GM19023 (cell line): ENCODE data around the gene NTM.
A peak's percentile ranks its signal among the peaks of the same experiment; 100 is the strongest.

Source experiments
- ATAC-seq: cut with Tn5 transposase; IDR thresholded peaks from one replicate; pipeline ENCODE4 v1.9.1; 2021; ENCODE audit warnings: mild to moderate bottlenecking, moderate library complexity; ENCODE audit not compliant: unreplicated experiment

NTM gene

GRCh38 chr11:131877246-131877942 is 507.0 kb downstream of the NTM start:
- no peak for ATAC-seq

- ATAC-seq, result no peak
Observed at GRCh38 chr11:131880316-131880715, 509.9 kb downstream of the NTM start.

GRCh38 chr11:131880976-131881375 is 510.6 kb downstream of the NTM start:
- ATAC-seq, result no peak

- ATAC-seq, result no peak
Observed at GRCh38 chr11:131883332-131883731, 512.9 kb downstream of the NTM start.

- peak; percentile 56 for ATAC-seq
Observed at GRCh38 chr11:131884461-131885073, 514.2 kb downstream of the NTM start.

DNA sequence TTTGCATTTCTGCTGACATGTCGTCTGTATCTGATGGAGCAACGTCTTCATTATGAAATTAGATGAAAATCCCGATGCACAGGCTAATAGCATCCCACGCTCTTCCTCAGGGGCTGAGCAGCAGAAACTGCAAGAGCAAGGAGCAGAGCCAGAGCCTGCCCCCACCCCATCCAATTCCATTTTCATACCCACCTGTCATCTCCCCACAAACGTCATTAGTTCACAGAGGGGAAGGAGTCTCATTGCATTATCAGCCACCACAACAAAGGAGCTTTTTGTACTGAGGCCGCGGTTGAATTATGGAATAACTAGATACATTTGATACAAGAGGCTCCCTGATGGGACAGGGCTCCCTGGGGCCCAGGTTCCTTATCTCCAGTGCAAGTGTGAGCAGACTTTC is 515.0 kb downstream of the NTM start:
- no peak for ATAC-seq

GRCh38 chr11:131886201-131886600 is 515.8 kb downstream of the NTM start:
- ATAC-seq, result no peak

DNA sequence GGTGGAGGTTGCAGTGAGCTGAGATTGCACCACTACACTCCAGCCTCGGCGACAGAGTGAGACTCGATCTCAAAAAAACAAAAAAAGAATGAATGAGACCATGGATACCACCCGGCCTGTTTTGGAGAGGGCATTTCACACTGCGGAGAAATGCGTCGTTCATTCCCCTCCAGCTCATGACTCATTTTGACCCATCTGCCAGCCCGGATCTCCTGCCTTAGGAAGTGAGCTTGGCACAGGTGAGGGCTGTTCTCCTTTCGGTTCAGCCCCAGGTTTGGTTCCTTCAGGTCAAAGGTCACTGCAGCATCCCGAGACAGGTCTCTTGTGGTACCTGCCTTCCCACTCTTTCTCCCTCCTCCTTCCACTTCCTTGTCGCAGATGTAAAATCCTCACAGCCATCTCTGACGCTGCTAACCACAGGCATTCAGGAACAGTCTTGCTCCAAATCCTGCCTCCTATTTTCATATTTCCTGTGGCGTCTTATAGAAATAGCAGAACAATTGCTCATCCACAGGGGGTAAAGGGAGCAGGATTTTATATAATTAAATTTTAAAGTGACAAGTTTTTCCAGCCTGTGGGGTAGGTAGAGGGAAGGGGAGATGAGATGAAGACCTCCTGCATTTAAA is 517.9 kb downstream of the NTM start:
- ATAC-seq, result no peak

DNA sequence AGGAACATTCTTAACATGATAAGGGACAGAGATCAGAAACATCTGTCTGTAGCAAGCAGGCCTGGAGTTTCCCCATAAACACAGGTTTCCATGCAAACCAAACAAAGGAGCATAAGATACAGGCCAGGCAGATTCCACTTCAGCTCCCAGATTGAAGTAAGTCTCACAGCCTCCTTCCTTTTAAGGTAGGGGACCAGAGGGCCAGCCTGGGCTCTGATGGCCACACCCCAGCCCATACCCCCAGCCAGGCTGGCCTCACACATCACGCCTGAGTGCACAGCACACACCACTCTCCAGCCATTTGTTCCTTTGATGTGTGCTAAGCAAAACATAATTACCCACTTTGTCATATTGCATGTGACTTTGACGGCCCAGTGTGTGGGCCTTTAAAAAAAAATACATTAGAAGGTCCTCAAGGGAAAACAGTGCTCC is 518.7 kb downstream of the NTM start:
- peak; percentile 29 for ATAC-seq

DNA sequence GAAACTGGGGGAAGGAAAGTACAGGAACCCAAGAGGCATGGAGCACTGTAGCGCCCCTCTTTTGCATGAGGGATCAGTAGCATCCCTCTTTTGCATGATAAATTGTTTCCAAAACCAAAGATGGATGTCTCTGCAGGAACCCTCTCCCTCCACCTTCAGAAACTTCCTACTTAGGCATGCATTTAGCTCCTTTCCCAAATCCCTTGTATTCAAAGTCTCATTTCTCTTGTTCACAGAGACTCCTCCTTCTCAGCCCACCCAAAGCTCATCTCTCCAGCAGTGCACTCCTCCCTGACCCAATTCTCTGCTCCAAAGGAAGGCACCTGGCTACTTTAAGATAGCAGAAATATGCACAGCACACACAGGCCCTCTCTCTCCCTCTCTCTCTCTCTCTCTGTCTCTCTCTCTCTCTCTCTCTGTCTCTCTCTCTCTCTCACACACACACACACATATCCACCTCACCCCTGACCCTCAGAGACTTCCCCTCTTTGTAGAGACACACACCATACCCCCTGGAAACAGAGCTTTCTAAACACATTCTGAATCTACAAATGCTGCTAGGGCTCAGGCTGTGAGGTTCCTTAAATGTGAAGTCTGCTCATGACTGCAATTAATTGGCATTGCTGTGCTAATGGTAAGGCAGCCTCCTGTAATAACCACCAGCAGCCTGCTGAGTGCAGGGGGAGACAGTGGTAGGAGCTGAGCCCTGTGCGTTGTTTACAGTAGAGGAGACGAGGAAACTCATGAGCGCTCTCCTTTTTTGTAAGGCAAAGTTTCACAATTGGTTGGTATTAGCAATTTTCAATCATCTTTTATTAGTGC is 519.6 kb downstream of the NTM start:
- ATAC-seq, result no peak

DNA sequence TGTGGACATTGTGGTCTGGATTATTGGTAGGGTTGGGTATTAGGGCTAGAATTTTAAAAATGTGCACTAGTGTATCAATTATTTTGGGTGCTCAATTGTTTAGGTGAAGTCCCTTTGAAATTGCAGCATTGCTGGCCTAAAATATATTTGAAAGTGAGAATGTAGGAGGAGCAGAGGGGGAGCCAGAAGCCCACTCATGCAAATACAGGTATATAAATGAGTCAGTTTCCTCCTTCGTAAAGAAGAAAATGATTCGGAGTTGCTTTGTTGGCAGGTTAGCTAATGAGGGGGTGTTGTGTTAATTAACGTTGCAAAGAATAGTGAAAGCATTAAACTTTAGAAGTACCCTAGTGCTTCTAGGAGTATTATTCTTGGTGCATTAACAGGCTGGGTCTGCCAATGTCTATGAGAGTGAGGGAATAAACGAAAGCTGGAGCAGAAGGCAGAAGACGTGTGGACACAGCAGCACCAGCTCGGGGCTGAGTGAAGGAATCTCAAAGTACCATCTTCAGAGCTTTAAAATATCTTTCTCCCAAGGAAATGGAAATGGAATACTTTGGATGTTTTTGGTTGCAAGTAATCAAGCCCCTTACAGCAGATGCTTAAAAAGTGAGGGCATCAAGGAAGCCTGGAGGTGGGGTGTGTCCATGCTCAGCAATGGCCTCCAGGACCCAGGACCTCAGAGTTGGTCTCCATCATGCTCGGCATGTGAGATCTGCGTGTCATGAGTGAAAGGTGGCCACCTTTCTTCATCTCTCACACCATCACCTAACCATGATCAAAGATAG is 522.9 kb downstream of the NTM start:
- peak; percentile 82 for ATAC-seq

- no peak for ATAC-seq
Observed at GRCh38 chr11:131893988-131894387, 523.6 kb downstream of the NTM start.

DNA sequence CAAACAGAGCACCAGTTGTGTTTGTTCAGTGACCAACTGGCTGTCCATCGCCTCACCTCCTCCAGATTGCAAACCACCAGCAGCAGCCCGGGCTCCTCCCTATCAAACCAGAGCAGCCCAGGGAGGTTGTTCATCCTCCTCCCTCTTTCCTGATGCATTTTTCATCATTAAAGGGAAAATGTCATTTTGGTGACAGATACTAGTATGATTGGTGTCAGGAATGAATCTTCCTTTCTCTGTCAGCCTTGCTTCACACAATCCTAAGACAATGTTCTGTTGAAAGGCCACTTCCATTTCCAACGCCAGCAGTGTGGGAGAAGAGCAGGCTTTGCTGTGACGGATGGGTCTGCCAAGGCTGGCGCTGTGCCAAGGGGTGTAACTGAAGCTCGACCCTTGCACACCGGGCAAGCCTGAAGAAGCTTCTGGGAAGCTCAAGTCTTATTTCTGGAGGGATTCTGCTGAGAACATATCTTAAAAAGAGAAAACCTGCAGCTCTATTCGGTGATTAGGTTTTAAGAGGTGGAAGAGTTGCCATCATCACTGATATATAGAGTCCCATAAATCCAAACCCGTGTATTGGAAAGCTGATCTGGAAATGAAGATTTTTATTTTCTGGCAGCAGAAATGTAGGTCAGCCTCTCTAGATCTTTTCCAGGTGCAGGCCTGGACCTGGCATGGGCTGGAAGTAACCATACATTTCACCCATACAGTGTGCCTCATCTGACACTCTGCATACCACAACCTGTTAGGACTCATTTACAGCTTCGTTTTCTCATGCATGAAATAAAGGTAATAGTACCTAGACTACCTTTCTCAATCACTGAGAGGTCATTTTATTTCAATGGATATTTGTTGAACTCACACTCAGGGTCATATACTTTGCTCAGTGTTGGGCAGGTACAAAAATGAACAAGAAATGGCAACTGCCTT is 524.5 kb downstream of the NTM start:
- no peak for ATAC-seq

DNA sequence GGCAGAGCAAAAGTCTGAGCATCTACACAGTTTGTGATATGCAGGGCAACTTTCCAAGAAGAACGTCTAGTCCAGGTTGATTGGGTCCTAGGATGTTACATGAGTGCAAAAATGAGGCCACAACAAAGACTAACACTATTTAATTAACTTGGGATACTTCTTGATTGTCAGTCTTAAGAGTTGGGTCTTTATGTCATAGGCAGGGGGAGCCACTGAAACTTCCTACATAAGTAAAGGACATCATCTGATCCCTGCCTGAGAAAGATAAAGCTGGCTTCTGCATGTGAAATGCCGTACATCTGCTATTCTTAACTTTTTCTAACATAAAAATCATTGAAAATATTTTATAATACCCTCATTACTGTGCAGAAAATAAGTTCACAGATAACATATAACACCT is 525.5 kb downstream of the NTM start:
- ATAC-seq, result no peak

DNA sequence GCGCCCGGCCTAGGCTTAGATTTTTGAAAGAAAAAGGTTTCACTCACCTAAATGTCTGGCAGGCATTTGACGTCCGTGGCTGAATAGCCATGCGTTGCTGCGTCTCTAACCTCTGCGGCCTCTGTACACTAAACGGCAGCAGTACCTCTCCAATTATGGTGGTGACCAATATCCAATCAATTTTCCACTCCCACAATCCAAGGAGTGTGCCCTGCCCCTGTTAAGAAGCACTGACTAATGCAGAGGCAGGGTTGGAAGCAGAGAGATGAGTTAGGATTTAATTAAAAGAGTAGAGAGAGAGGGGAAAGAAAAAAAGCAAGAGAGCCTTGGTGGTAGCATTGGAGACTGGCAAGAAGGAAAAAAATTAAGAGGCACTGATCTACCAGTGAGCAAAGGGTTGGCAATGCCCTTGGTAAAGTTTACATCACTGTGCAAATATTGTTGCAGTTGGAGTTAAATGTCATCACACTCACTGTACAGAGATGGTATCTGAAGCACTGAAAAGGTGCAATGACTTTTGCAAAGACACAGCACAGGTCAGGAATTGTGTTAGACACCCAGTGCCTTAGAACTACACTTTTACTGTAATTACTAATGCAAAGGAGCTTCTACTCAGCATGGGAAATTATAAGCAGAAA is 526.7 kb downstream of the NTM start:
- ATAC-seq, result no peak

GRCh38 chr11:131897956-131898355 is 527.5 kb downstream of the NTM start:
- ATAC-seq, result no peak

DNA sequence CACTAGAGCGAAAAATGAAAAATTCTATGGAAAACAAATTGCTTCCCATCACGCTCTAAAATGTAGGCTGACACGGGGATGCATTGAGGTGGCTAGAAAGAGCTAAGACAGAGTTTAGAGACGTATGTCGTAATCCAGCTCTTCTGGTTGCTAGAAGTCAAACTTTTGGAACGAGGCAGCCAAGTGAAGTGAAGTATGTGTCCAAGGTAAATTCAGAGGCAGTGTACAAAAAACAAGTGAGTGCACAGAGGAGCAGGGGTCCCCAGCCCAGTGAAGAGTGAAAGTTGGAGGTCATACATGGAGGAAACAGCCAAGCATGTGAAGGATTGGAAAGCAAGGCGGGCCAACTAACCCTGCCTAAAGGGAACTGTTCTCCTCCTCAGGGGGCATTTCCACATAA is 528.5 kb downstream of the NTM start:
- ATAC-seq, result no peak

GRCh38 chr11:131899950-131900580 is 529.6 kb downstream of the NTM start:
- peak; percentile 58 for ATAC-seq

DNA sequence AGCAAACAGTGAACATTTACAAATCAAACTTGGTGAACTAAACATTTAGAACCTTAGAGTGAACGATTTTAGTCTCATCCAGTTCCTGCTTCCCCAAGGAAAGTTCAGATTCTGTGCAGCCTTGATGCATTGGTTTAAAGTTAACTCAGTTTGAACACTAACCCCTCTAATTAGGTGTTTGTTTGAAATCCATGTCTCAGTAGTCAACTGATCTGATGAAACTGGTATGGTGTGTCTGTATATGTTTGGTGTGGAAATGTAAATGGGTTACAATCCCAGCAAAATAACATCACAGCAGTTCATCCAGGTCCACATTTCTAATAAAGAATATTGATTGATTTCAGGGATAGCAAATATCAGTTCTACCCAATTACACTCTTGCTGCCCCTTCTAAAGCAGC is 532.0 kb downstream of the NTM start:
- no peak for ATAC-seq
